ENCODE measurements around the gene ABHD6.

ABHD6 gene

DNA sequence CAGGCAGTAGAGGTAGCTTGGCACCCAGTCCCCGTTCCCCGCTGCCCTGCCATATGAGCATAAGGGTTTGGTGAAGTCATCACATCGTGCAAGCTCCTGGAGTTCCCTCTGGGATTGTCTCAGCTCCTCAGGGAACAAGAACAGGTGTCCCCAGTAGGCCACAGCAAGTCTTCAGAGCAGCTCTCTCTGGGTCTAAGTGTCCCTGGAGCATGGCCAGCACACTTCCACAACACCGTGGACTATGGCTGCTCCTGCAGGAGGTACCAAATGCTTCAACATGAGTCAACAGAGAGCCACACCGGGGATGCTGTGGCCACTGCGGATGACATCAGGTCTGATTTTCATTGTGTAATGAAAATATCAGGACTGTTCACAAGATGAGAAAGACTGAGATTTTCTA is 23.1 kb downstream of the ABHD6 start:
- Histone ChIP-seq H3K9me3 (ENCODE audit: control insufficient read depth, insufficient read depth, low read depth, low read length) (no peaks in the 10 kb centered on the region), H3K27ac (ENCODE audit: extremely low read depth, low read depth, low read length) (no peak overlapping the region), H3K4me3 (ENCODE audit: low read depth, low read length) (no peak overlapping the region), H3K36me3 (ENCODE audit: control insufficient read depth in 2 of 2, insufficient read depth in 1 of 2, low read length in 2 of 2) (peaks cover 0 to 9% of the 10 kb centered on the region in 2 experiments; a peak in 2 of 3 replicates), H3K4me1 (ENCODE audit: control insufficient read depth, insufficient read depth, low read length) (no peaks in the 10 kb centered on the region)
- TF ChIP-seq TSHZ1 (tag by site-specific recombination; IDR thresholded peaks at IDR 0.05; ENCODE audit: borderline replicate concordance), result no peak
- peak; percentile 90 for TF ChIP-seq ZIC2 (tag by site-specific recombination; IDR thresholded peaks at IDR 0.05)
- peak; percentile 66 for TF ChIP-seq GLIS1 (tag by site-specific recombination; IDR thresholded peaks at IDR 0.05)
- ChIA-PET POLR2A (no interaction called here), CTCF (interaction anchor here (0.6 kb wide), 1 partner anchor 40 kb away, joined by 3 read pairs; no protein-coding TSS in a partner anchor)

GRCh38 chr3:58261954-58262666 is 24.5 kb downstream of the ABHD6 start:
- peaks cover 0 to 9% of the 10 kb centered on the region in 2 experiments; a peak in 1 of 3 replicates for H3K36me3 ChIP-seq (ENCODE audit: control insufficient read depth in 2 of 2, insufficient read depth in 1 of 2, low read length in 2 of 2)
- no peaks in the 10 kb centered on the region for H3K9me3 ChIP-seq (ENCODE audit: control insufficient read depth, insufficient read depth, low read depth, low read length)
- POLR2A ChIA-PET, result no interaction called here
- no peaks in the 10 kb centered on the region for H3K4me1 ChIP-seq (ENCODE audit: control insufficient read depth, insufficient read depth, low read length)
- H3K4me3 ChIP-seq (ENCODE audit: low read depth, low read length), result no peak overlapping the region
- CTCF ChIA-PET, result interaction anchor here (0.6 kb wide), 1 partner anchor 222 kb away, joined by 3 read pairs; no protein-coding TSS in a partner anchor
- TF ChIP-seq GLI2 (tag by site-specific recombination; IDR thresholded peaks at IDR 0.05; ENCODE audit: borderline replicate concordance, low read depth), result no peak
- no peak for TF ChIP-seq ZNF274 (IDR thresholded peaks at IDR 0.05; ENCODE audit: low read length)
- TF ChIP-seq ZNF274 (tag by site-specific recombination; IDR thresholded peaks at IDR 0.05; ENCODE audit: borderline replicate concordance), result no peak
- no peak for TF ChIP-seq ZBTB48 (tag by site-specific recombination; IDR thresholded peaks at IDR 0.05)
- no peak for TF ChIP-seq ZNF24 (tag by site-specific recombination; IDR thresholded peaks at IDR 0.05)
- TF ChIP-seq ZNF416 (tag by site-specific recombination; IDR thresholded peaks at IDR 0.05), result no peak
- no peak for TF ChIP-seq ZNF175 (tag by site-specific recombination; IDR thresholded peaks at IDR 0.05)
- no peak for TF ChIP-seq ZNF202 (tag by site-specific recombination; IDR thresholded peaks at IDR 0.05; ENCODE audit: borderline replicate concordance)
- no peak for TF ChIP-seq FEZF1 (tag by site-specific recombination; IDR thresholded peaks at IDR 0.05)
- TF ChIP-seq ZBTB1 (tag by site-specific recombination; IDR thresholded peaks at IDR 0.05), result no peak
- TF ChIP-seq SP7 (tag by site-specific recombination; IDR thresholded peaks at IDR 0.05), result no peak
- TF ChIP-seq IKZF3 (tag by site-specific recombination; IDR thresholded peaks at IDR 0.05), result no peak
- no peak for TF ChIP-seq ZBTB10 (tag by site-specific recombination; IDR thresholded peaks at IDR 0.05)
- no peak overlapping the region for H3K27ac ChIP-seq (ENCODE audit: extremely low read depth, low read depth, low read length)

GRCh38 chr3:58266577-58266976 is 29.0 kb downstream of the ABHD6 start:
- H3K27ac ChIP-seq (ENCODE audit: extremely low read depth, low read depth, low read length), result no peak overlapping the region
- H3K4me3 ChIP-seq (ENCODE audit: low read depth, low read length), result no peak overlapping the region
- peaks cover 0 to 6% of the 10 kb centered on the region in 2 experiments; a peak in 2 of 3 replicates for H3K36me3 ChIP-seq (ENCODE audit: control insufficient read depth in 2 of 2, insufficient read depth in 1 of 2, low read length in 2 of 2)
- H3K9me3 ChIP-seq (ENCODE audit: control insufficient read depth, insufficient read depth, low read depth, low read length), result no peaks in the 10 kb centered on the region
- H3K4me1 ChIP-seq (ENCODE audit: control insufficient read depth, insufficient read depth, low read length), result no peaks in the 10 kb centered on the region
- CTCF ChIA-PET, result no interaction called here
- POLR2A ChIA-PET, result no interaction called here
- TF ChIP-seq RBAK (tag by site-specific recombination; IDR thresholded peaks at IDR 0.05) (no peak), SCRT2 (tag by site-specific recombination; IDR thresholded peaks at IDR 0.05) (no peak), ZNF324 (tag by site-specific recombination; IDR thresholded peaks at IDR 0.05) (no peak), OVOL3 (tag by site-specific recombination; IDR thresholded peaks at IDR 0.05) (no peak), OSR2 (tag by site-specific recombination; IDR thresholded peaks at IDR 0.05) (no peak), ZNF473 (tag by site-specific recombination; IDR thresholded peaks at IDR 0.05) (no peak), ZSCAN30 (tag by site-specific recombination; IDR thresholded peaks at IDR 0.05) (no peak), ZXDB (tag by site-specific recombination; IDR thresholded peaks at IDR 0.05) (no peak), ZNF311 (tag by site-specific recombination; IDR thresholded peaks at IDR 0.05; ENCODE audit: borderline replicate concordance) (no peak), ZNF785 (tag by site-specific recombination; IDR thresholded peaks at IDR 0.05) (no peak)

All from HEK293 (cell line).